Osteocyte (in vitro differentiated cells): Measurements from ENCODE around the gene CGREF1. TPM values are rescaled to one million over a fixed set of nuclear protein-coding genes. Genes with fewer than 3 reads are reported as not detected.

Experiments used
- DNase-seq: peaks from one replicate; pipeline ENCODE4 v3.0.0; 2021; ENCODE audit warnings: mixed read lengths; ENCODE audit not compliant: unreplicated experiment; ENCODE audit errors: extremely low spot score
- H3K27ac Mint-ChIP-seq: one replicate; pipeline ENCODE4 v1.8.0; 2021; ENCODE audit warnings: mild to moderate bottlenecking, mixed read lengths; ENCODE audit not compliant: unreplicated experiment
- H3K27me3 Mint-ChIP-seq: one replicate; pipeline ENCODE4 v1.8.0; 2021; ENCODE audit warnings: mixed read lengths; ENCODE audit not compliant: unreplicated experiment
- H3K36me3 Mint-ChIP-seq: one replicate; pipeline ENCODE4 v1.8.0; 2021; ENCODE audit warnings: mixed read lengths; ENCODE audit not compliant: unreplicated experiment
- H3K4me1 Mint-ChIP-seq: one replicate; pipeline ENCODE4 v1.8.0; 2021; ENCODE audit warnings: mixed read lengths; ENCODE audit not compliant: unreplicated experiment
- H3K4me3 Mint-ChIP-seq: one replicate; pipeline ENCODE4 v1.8.0; 2021; ENCODE audit warnings: mild to moderate bottlenecking, moderate library complexity, mixed read lengths; ENCODE audit not compliant: unreplicated experiment
- H3K9me3 Mint-ChIP-seq: one replicate; pipeline ENCODE4 v1.8.0; 2021; ENCODE audit warnings: mixed read lengths; ENCODE audit not compliant: unreplicated experiment
- long read RNA-seq: library from polyadenylated mRNA; unstranded; transcript quantifications from one replicate; pipeline ENCODE4 v2.0.0, GENCODE V29; 2021
- total RNA-seq: library from RNA; stranded (reverse); gene quantifications from 2 replicates; pipeline ENCODE4 v1.2.1, GENCODE V29; 2021
- TF ChIP-seq, protein P1 (sequence below): fragments of 200-600 bp; sonication (generic); IDR thresholded peaks from 2 replicates; pipeline ENCODE4 v1.5.0; 2021; ENCODE audit warnings: antibody characterized with exemption, mild to moderate bottlenecking, moderate library complexity

CGREF1 gene, protein sequence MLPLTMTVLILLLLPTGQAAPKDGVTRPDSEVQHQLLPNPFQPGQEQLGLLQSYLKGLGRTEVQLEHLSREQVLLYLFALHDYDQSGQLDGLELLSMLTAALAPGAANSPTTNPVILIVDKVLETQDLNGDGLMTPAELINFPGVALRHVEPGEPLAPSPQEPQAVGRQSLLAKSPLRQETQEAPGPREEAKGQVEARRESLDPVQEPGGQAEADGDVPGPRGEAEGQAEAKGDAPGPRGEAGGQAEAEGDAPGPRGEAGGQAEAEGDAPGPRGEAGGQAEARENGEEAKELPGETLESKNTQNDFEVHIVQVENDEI
- 1.2 and 1.9 TPM in 2 replicates for total RNA-seq
- long read RNA-seq: 0 reads

DNA sequence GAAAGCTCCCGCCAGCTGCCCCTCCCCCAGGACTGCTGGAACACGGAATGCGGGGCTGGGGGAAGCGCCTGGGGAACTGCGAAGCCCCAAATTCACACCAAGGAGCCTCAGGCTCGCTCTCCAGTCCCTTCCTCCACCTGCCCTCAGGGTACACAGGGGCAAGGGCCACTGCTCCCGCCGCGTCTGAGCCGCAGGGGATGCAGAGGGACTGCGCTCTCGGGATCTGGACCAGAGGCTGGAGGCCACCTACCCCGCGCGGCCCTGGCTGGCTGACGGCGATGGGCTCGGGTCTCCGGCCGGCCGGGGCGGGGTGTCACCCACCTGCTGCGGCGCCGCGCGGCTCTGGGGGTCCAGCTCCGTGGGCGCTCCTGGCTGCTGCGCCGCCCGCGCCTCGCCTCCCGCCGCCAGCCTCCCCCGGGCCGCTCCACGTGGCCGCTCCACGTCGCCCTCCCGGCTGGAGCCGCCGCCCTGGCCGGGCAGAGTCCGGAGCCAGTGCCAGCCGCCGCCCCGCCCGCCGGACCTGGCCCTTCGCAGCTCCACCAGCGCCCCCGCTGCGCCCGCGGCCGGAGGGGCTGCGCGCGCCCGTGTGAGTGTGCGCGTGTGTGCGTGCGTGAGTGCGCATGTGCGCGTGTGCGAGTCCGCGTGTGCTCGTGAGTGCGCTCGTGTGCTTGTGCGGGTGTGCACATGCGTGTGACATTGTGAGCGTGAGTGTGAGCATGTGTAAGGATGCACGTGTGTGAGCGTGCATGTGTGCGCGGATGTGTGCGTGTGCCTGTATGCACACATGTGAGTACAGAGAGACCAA lies at the start of gene CGREF1:
CGREF1 (minus strand) TSS at position 604 of the 805 bp plus-strand sequence. CDS start 14,762 bp downstream, outside the sequence.
- no peaks in the 10 kb centered on the region for H3K9me3 Mint-ChIP-seq
- TF ChIP-seq, protein P1, sequence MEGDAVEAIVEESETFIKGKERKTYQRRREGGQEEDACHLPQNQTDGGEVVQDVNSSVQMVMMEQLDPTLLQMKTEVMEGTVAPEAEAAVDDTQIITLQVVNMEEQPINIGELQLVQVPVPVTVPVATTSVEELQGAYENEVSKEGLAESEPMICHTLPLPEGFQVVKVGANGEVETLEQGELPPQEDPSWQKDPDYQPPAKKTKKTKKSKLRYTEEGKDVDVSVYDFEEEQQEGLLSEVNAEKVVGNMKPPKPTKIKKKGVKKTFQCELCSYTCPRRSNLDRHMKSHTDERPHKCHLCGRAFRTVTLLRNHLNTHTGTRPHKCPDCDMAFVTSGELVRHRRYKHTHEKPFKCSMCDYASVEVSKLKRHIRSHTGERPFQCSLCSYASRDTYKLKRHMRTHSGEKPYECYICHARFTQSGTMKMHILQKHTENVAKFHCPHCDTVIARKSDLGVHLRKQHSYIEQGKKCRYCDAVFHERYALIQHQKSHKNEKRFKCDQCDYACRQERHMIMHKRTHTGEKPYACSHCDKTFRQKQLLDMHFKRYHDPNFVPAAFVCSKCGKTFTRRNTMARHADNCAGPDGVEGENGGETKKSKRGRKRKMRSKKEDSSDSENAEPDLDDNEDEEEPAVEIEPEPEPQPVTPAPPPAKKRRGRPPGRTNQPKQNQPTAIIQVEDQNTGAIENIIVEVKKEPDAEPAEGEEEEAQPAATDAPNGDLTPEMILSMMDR: no peak
- no peaks in the 10 kb centered on the region for H3K36me3 Mint-ChIP-seq
- H3K27me3 Mint-ChIP-seq: peaks cover 57% of the 10 kb centered on the region
- peaks cover 13% of the 10 kb centered on the region for H3K4me1 Mint-ChIP-seq
- peak within 1 kb of the TSS; percentile 52 for H3K4me3 Mint-ChIP-seq
- DNase-seq: peak; percentile 84
- H3K27ac Mint-ChIP-seq: no peak within 1 kb of the TSS

DNA sequence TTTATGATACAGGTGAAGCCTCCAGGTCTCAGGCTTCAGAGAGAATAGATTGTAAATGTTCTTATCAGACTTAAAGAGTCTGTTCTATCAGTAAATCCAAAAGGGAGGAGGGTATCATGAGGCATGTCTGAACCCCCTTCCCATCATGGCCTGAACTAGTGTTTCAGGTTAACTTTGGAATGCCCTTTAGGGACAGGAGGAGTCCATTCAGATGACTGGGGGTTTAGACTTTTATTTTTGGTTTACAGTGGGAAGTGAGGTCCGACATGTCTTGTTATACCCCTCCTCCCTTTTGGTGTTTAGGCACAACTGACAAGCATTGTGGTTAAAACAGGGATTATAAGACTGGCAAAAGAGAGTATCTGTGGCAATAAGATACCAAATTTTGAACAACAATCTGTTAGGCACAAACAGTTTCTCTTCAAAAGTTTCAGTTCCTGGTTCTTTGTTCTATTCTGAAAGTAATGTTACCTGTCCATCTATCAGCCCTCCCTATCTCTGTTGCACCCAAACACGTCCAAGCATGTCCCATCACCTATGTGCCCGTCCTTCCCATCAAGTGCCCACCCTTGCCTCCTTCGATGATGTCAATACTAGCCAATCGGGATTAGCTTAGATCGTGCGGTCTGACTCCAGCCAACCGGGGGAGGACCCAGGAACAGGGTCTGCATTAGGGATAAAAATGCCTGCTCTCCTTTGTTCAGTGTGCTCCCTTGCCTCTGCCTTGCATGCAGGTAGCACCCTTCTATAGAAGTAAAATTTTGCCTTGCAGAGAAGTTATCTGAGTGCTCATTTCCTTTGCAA lies 46.2 kb upstream of the CGREF1 start:
- Mint-ChIP-seq H3K27ac (no peak overlapping the region), H3K9me3 (no peaks in the 10 kb centered on the region), H3K36me3 (no peaks in the 10 kb centered on the region), H3K27me3 (peaks cover 11% of the 10 kb centered on the region), H3K4me3 (no peak overlapping the region), H3K4me1 (peaks cover 2% of the 10 kb centered on the region)
- DNase-seq: no peak
- TF ChIP-seq, protein P1: no peak

DNA sequence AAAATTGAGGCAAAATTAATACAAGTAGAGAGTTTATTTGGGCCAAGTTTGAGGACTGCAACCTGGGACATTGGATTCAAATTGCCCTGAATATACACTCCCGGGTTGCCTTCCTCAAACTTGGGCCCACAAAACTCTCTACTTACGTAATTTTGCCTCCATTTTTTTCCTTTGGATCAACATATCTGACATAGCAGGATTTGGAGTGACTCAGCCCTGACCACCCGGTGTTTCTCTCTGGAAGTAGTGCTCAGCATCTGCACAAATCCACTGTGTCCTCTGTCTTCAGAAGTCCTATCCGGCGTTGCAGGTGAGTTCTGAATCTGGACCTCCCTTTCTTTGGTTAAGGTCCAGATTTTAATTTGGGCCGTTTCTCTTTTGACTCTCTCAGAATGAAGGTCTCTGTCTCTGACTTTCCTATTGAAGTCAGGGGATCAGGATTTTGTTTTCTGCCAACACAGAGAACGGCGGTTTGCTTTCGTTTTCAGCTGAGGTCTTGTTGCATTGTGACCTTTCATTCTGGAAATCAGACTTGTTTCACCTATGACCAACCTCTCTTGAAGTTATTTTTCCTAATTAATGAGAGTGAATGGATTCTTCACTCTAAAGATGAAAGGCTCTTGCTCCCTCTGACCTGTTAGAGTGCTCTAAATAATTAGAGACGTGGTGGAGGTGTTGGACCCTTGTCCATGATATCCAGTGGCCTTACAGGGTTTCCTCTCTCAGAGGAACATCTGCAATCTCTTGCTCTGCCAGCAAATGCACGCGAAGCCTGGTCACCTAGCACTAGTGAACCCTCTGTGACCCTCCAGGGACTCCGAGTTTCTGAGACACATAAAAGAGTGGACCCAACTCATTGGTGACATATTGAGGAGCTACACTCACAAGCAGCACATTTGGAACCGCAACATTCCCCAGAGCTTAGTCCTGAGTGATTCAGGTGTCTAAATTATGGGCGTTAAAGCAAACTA lies 43.5 kb upstream of the CGREF1 start:
- Mint-ChIP-seq H3K36me3 (no peaks in the 10 kb centered on the region), H3K27ac (no peak overlapping the region), H3K4me3 (no peak overlapping the region), H3K9me3 (no peaks in the 10 kb centered on the region), H3K27me3 (peaks cover 12% of the 10 kb centered on the region), H3K4me1 (no peaks in the 10 kb centered on the region)
- no peak for DNase-seq
- TF ChIP-seq, protein P1: no peak

DNA sequence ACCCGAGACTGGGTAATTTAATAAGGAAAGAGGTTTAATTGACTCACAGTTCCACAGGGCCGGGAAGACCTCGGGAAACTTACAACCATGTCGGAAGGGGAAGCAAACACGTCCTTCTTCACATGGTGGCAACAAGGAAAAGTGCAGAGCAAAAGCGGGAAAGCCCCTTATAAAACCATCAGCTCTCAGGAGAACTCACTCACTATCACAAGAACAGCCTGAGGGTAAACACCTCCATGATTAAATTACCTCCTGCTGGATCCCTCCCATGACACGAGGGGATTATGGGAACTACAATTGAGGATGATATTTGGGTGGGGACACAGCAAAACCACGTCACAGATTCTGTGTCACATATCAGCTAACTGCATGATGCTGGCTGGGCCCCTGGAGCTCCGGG lies 41.3 kb upstream of the CGREF1 start:
- Mint-ChIP-seq H3K36me3 (no peaks in the 10 kb centered on the region), H3K27ac (no peak overlapping the region), H3K4me3 (no peak overlapping the region), H3K9me3 (no peaks in the 10 kb centered on the region), H3K27me3 (peaks cover 8% of the 10 kb centered on the region), H3K4me1 (no peaks in the 10 kb centered on the region)
- DNase-seq: no peak
- TF ChIP-seq, protein P1: no peak
